Stimulated activated CD8-positive, alpha-beta memory T cell treated with anti-CD3 and anti-CD28 coated beads, Interleukin-4, amount 100 ng/mL, for 1 hour (primary cell): ENCODE data around the gene RHNO1.

ENCODE experiments used
- DNase-seq, 2 donors: peaks; one replicate each; pipeline ENCODE4 v3.0.0-alpha.2; 2020; ENCODE audit warnings: low read depth in 2 of 2, low spot score in 1 of 2

Gene RHNO1

GRCh38 chr12:2900642-2901041, 23.6 kb downstream of the RHNO1 start:
- no peak for DNase-seq

GRCh38 chr12:2902272-2902880, 25.4 kb downstream of the RHNO1 start:
- no peak for DNase-seq

GRCh38 chr12:2904260-2904659, 27.2 kb downstream of the RHNO1 start:
- no peak for DNase-seq

GRCh38 chr12:2912216-2912575, 35.2 kb downstream of the RHNO1 start:
- DNase-seq = no peak

GRCh38 chr12:2919249-2919648, 42.2 kb downstream of the RHNO1 start:
- DNase-seq = no peak

GRCh38 chr12:2922329-2922728, 45.3 kb downstream of the RHNO1 start:
- no peak for DNase-seq

DNA sequence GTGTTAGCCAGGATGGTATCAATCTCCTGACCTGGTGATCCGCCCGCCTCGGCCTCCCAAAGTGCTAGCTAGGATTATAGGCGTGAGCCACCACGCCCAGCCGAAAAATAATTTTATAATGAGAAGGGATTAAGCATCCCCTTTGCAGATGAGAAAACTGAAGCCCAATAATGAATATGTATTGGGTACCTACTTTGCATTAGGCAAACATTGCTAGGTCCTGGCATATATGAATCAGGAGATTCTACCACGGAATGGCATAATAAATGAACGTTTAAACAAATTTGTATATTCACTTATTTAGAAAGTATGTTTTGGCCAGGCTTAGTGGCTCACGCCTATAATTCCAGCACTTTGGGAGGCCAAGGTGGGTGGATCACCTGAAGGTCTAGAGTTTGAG, 46.0 kb downstream of the RHNO1 start:
- DNase-seq = no peak

DNA sequence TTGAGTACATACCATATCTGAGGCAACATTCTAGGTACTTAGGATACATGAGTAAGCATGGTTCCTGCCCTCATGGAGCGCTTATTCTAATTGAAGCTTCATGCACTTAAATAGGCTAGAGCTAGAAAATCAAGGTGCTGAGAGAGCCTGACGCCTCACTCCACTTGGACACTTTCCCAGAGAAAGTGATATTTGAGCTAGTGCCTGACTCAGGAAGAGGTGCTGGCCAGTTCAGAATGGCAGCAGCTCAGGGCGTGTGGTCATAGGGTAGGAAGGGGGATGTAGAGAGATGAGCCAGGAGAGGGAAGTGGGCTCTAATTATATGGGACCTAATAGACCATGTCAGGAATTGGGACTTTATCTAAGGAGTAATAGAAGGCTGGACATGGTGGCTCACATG, 47.0 kb downstream of the RHNO1 start:
- no peak for DNase-seq

- DNase-seq = no peak
These were observed 48.4 kb downstream of the RHNO1 start for GRCh38 chr12:2925322-2925995.

DNA sequence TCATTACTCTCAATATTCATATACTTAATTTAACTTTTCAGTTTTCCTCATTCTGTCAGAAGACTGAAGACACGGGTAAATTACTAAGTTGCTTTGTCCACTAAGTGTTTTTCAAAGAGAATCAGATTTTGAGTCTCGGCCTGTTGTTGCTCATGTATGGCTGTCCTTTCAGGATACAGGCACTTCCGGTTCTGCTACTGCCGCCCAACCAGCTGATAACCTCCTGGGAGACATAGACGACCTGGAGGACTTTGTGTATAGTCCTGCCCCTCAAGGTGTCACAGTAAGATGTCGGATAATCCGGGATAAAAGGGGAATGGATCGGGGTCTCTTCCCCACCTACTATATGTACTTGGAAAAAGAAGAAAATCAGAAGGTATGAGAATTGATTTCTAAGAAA, 53.8 kb downstream of the RHNO1 start:
- no peak for DNase-seq

DNA sequence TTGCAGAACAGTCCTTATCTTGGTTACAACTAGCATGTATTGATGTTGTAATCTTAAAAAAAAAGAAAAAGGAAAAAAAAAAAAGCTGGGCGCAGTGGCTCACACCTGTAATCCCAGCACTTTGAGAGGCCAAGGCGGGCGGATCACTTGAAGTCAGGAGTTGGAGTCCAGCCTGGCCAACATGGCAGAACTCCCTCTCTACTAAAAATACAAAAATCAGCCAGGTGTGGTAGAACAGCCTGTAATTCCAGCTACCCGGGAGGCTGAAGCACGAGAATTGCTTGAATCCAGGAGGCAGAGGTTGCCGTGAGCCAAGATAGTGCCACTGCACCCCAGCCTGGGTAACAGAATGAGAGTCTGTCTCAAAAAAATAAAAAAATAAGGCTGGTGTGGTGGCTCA, 56.6 kb downstream of the RHNO1 start:
- no peak for DNase-seq

- no peak for DNase-seq
These were observed 57.3 kb downstream of the RHNO1 start for GRCh38 chr12:2934371-2934770.

DNA sequence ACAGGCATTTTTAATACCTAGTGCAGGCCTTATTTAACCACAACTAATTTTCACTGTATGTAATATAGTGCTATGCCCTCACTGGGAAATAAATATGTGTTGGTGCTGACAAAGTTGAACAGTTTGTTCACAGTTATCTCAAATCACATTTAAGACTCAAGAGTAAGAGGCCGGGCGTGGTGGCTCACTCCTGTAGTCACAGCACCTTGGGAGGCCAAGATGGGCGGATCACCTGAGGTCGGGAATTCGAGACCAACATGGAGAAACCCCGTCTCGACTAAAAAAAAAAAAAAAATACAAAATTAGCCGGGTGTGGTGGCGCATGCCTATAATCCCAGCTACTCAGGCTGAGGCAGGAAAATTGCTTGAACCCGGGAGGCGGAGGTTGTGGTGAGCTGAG, 59.3 kb downstream of the RHNO1 start:
- no peak for DNase-seq

- DNase-seq = no peak
These were observed 60.5 kb downstream of the RHNO1 start for GRCh38 chr12:2937500-2937899.
